22Rv1 (cell line): ENCODE measurements around the gene SRRM3.
"Not testable (repeated sequence)": the region's sequence is repeated elsewhere in the genome, so short reads cannot be mapped to it uniquely, and the experiment has no call there.

ENCODE experiments used
- H3K27ac ChIP-seq: fragments of 450-650 bp; 2 replicates; pipeline ENCODE4 v1.5.1; 2017
- ZFX ChIP-seq: fragments of 450-650 bp; IDR thresholded peaks from 2 replicates; pipeline ENCODE4 v1.6.1; 2017; ENCODE audit warnings: antibody characterized with exemption, borderline replicate concordance
- TF ChIP-seq, protein P1 (sequence below): fragments of 450-650 bp; IDR thresholded peaks from 2 replicates; pipeline ENCODE4 v1.5.1; 2017; ENCODE audit warnings: mild to moderate bottlenecking

The SRRM3 gene

DNA sequence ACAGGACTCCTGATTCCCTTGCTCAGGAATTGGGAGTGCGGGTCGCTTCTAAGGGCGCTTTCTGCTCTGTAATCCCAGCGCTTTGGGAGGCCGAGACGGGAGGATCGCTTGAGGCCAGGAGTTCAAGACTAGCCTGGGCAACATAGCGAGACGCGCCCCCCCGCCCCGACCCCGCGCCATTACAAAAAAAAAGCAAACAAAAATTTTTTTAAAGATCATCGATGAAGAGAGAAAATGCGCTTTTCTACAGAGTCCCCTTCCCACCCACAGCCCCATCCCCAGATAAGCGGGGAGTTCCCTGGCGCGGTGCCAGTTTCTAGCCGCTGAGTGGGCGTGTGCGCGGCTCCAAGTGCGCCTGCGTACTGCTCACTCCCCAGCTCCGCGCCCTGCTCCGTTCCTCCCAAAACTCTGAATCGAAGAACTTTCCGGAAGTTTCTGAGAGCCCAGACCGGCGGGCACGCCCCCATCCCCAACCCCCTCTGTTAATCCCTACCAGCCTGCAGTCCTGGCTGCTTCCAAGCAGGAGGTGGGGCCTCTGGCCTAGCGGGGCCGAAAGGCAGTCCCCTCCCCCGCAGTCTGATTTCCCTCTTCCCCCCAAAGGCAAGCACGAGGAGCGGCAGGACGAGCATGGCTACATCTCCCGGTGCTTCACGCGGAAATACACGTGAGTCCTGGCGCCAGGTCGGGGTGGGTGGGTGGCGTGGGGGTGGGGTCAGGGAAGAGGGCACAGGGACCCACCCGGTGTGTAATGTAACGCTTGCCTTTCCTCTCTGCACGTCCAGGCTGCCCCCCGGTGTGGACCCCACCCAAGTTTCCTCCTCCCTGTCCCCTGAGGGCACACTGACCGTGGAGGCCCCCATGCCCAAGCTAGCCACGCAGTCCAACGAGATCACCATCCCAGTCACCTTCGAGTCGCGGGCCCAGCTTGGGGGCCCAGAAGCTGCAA lies 101.8 kb downstream of the SRRM3 start:
- peak overlapping the region; percentile 98 for H3K27ac ChIP-seq
- TF ChIP-seq ZFX, result no peak
- TF ChIP-seq, protein P1, sequence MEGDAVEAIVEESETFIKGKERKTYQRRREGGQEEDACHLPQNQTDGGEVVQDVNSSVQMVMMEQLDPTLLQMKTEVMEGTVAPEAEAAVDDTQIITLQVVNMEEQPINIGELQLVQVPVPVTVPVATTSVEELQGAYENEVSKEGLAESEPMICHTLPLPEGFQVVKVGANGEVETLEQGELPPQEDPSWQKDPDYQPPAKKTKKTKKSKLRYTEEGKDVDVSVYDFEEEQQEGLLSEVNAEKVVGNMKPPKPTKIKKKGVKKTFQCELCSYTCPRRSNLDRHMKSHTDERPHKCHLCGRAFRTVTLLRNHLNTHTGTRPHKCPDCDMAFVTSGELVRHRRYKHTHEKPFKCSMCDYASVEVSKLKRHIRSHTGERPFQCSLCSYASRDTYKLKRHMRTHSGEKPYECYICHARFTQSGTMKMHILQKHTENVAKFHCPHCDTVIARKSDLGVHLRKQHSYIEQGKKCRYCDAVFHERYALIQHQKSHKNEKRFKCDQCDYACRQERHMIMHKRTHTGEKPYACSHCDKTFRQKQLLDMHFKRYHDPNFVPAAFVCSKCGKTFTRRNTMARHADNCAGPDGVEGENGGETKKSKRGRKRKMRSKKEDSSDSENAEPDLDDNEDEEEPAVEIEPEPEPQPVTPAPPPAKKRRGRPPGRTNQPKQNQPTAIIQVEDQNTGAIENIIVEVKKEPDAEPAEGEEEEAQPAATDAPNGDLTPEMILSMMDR, result no peak

DNA sequence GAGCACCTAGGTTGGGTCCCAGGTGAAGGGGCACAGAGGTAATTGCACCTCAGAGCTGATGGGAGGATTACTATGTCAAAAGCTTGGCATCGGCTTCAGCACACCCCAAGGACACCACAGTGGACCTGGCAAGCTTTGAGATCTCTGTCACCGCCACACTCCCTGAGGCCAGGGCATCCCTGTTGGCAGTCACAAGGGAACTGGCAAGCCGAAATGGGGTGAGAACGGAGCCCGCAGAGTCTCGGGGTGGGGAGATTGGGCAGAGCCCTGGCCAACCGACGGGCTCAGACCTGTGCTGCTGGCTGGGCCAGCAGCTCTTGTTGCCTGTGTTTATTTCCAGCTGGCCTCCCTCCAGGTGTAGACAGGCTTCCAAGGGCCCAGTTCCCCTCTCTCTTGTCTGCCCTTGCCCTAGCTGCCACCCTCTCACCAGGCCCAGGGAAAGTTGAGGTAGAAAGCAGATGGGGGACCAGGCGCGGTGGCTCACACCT lies 103.2 kb downstream of the SRRM3 start:
- TF ChIP-seq, protein P1, result no peak
- no peak for TF ChIP-seq ZFX
- H3K27ac ChIP-seq, result peak overlapping the region; percentile 98

DNA sequence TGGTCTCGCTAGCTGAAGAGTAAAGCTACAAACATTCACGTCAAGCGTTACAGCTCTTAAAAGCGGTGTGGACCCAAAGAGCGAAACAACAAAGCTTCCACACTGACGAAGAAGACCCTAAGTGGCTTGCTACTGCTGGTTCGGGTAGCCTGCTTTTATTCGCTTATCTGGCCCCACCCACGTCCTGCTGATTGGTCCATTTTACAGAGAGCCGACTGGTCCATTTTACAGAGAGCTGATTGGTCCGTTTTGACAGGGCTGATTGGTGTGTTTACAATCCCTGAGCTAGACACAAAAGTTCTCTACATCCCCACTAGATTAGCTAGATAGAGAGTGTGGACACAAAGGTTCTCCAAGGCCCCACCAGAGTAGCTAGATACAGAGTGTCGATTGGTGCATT lies 107.2 kb downstream of the SRRM3 start:
- peak overlapping the region; percentile 98; the same call in 1 of the 2 replicates for H3K27ac ChIP-seq

DNA sequence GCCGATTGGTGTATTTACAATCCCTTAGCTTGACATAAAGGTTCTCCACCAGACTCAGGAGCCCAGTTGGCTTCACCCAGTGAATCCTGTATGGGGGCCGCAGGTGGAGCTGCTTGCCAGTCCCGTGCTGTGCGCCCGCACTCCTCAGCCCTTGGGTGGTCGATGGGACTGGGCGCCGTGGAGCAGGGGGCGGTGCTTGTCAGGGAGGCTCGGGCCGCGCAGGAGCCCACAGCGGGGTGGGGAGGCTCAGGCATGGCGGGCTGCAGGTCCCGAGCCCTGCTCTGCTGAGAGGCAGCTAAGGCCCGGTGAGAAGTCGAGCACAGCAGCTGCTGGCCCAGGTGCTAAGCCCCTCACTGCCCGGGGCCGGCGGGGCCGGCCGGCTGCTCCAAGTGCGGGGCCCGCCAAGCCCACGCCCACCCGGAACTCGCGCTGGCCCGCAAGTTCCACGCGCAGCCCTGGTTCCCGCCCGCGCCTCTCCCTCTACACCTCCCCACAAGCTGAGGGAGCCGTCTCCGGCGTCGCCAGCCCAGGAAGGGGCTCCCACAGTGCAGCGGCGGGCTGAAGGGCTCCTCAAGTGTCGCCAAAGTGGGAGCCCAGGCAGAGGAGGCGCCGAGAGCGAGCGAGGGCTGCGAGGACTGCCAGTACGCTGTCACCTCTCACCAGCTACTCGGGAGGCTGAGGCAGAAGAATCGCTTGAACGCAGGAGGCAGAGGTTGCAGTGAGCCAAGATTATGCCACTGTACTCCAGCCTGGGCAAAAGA lies 107.8 kb downstream of the SRRM3 start:
- not testable (repeated sequence) for H3K27ac ChIP-seq

DNA sequence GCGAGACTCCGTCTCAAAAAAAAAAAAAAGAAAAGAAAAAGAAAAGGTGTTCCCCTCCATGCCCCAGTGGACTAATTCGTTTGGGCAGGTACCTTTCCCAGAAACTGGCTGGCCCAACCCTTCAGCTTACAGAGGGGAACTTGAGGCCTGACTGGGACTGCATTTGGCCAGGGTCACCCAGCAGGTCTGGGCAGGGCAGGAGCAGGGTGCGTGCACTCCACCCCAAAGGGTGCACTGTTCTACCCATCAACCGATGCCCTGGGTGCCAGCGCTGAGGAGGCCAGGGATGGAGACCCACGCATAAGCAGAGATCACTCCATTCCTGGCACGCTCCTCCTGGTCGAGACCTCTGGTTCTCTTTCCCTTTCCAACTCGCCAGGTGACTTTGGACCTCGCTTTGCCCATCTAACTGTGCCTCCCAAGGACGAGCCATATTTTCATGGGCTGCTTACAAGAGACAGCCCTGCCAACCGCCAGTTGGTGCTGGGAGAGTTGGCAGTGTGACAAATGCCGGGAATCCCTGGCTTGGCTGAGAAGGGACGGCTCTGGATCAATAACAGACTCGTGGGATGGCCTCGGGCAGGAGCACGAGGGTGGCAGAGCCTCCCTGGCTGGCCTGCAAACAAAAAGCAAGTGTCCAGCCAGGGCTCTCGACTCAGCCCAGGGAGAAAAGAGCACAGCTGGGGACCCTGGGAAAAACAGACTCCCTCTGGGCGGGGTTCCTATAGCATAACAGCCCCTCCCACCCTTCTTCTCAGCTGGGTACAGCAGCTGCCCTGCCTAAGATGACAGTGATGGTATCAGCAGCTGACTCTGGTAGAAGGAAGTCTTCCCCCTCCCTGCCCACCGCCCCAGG lies 108.6 kb downstream of the SRRM3 start:
- peak overlapping the region; percentile 28 for H3K27ac ChIP-seq
- TF ChIP-seq, protein P1, result no peak
- TF ChIP-seq ZFX, result no peak

GRCh38 chr7:76311838-76312237 lies 110.1 kb downstream of the SRRM3 start:
- H3K27ac ChIP-seq, result not testable (repeated sequence)

DNA sequence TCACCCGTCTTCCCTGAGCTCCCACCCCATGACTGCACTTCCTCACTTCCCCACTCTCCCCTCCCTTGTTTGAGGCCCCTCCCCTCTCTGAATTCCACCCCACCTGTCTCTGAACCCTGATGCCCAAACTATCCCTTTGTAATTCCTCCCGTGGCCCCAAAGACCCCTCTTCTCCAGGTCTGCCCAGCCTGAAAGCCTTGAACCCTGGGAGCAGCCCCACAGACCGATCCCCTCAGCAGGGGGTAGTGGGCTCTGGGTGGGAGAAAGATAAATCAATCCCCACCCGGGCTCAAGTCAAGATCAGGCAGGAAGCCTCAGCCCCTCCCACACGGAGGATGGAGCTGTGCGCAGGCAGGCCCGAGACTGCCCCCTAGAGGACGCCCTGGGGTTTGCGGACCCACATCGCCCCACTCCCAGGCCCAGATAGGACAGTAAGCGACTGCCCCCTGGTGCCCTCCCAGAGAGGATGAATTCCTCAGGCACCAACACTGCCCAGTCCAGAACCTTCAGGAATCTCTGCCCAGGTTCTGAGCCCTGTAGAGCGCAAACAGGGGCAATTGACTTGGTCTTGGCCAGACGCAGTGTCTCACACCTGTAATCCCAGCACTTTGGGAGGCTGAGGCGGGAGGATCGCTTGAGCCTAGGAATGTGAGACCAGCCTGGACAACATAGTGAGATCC lies 112.5 kb downstream of the SRRM3 start:
- no peak overlapping the region for H3K27ac ChIP-seq
- TF ChIP-seq ZFX, result no peak
- TF ChIP-seq, protein P1, result peak; percentile 100

DNA sequence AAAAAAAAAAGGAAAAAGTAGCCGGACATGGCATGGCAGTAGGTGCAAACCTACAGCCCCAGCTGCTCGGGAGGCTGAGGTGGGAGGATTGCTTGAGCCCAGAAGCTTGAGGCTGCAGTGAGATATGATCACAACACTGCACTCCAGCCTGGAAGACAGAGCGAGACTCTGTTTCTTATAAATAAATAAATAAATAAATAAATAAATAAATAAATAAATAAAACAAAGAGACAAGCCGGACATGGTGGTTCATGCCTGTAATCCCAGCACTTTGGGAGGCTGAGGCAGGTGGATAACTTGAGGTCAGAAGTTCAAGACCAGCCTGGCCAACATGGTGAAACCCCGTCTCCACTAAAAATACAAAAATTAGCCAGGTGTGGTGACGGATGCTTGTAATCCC lies 113.0 kb downstream of the SRRM3 start:
- H3K27ac ChIP-seq, result not testable (repeated sequence)
